Activated CD8-positive, alpha-beta memory T cell treated with anti-CD3 and anti-CD28 coated beads, Interleukin-2, amount 50 U/mL, for 24 hours (primary cell): ENCODE data around the gene MYCL.
"Not testable (repeated sequence)": the region's sequence is repeated elsewhere in the genome, so short reads cannot be mapped to it uniquely, and the experiment has no call there.

Experiments
- DNase-seq: peaks from one replicate; pipeline ENCODE4 v3.0.0-alpha.2; 2020; ENCODE audit errors: extremely low read depth

The MYCL gene

DNA sequence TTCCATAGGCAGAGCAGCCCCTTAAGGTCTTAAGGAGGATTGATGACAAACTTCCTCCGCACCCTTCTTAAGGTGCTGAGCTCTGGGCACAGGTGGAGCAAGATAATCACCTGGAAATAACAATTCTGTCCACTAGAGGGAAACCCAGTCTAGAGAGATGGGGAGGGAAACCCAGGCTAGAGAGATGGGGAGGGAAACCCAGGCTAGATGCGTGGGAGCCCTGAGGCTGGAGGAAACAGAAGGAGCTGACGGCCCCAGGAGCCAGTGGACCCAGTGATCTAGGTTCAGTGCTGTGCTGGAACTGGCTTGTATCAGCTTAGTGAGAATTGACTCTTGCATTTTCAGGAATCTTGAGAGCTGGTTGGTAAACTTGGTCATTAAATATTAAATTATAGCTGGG lies 17.8 kb upstream of the MYCL start:
- no peak for DNase-seq

GRCh38 chr1:39917825-39918224 lies 16.1 kb upstream of the MYCL start:
- DNase-seq = no peak

DNA sequence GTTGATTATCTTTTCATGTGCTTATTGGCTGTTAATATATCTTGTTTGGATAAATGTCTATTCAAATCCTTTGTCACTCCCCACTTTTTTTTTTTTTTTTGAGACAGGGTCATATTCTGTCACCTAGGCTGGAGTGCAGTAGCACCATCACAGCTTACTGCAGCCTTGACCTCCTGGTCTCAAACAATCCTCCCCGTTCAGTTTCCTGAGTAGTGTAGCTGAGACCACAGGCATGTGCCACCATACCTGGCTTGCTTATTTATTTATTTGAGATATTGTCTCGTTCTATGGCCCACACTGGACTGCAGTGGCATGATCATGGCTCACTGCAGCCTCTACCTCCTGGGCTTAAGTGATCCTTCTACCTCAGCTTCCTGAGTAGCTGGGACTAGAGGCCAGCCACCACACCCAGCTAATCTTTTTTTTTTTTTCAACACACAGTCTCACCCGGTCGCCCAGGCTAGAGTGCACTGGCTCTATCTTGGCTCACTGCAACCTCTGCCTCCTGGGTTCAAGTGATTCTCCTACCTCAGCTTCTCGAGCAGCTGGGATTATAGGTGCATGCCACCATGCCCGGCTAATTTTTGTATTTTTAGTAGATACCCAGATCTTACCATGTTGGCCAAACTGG lies 13.9 kb upstream of the MYCL start:
- DNase-seq = no peak

GRCh38 chr1:39913136-39913535 lies 11.4 kb upstream of the MYCL start:
- not testable (repeated sequence) for DNase-seq

- DNase-seq = no peak
Observed at GRCh38 chr1:39910263-39910662, 8.5 kb upstream of the MYCL start.

- DNase-seq = no peak
Observed at GRCh38 chr1:39908534-39908933, 6.8 kb upstream of the MYCL start.

DNA sequence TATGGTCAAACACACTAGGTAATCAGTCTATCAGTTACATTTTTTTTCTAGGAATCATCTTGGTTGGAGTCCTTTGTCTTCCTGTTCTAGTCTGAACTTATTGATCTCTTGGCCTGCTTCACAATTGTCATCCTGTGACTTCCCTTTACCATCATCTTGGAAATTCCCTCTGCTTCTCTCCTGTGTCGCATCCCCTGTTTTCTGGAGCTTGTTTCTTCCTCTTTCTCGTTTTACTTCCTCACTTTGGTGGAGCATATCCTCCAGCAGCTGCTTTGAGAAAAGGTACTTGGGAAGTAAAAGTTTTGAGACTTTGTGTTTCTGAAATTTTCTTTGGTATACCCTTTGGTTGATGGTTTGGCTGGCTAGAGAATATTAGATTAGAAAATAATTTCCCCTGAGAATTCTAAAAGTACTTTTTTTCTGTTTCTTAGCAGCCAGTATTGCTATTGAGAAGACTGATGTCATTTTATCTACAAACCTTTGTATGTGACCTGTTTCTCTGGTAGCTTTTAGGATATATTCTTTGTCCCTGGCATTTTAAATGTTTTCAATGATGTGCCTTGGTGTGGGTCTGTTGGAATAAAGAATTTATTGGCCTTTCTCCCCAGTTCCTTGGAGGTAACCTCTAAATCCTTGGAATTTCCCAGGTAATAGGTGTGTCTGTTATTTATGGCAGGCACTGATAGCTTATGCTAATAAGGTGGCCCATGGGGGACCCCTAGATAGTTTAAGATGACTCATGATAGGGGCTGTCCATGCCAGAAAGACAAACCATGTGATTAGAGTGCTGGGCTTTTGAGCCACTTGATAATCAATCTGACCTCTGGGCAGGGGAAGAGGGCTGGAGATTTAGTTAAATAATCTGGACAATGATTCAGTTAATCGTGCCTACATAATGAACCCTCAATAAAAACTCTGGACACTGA lies 6.1 kb upstream of the MYCL start:
- no peak for DNase-seq

DNA sequence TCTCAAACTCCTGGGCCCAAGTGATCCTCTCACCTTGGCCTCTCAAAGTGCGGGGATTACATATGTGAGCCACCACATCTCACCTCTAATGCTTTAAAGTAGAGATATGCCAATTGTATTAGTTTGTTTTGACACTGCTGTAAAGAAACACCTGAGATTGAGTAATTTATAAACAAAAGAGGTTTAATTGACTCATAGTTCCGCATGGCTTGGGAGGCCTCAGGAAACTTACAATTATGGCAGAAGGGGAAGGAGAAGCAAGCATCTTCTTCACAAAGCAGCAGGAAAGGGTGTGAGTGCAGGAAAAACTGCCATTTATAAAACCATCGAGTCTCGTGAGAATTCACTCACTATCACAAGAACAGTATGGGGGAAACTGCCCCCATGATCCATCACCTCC lies 3.5 kb upstream of the MYCL start:
- no peak for DNase-seq

GRCh38 chr1:39902460-39902807 lies 717 bp upstream of the MYCL start:
- no peak for DNase-seq

DNA sequence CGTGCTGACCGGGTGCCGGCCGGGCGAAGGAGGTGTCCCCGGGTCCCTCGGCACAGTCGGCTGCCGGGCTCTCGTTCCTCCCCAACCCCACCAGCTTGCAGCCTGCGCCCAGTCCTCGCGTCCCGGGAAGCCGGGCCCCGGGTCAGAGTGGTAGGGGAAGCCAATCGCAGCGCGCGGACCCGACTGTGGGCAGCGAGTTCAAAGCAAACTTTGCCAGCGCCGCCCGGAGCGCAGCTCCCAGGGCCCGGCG lies 328 bp downstream of the MYCL start:
- no peak for DNase-seq

- DNase-seq = no peak
Observed at GRCh38 chr1:39900662-39901463, 854 bp downstream of the MYCL start.

DNA sequence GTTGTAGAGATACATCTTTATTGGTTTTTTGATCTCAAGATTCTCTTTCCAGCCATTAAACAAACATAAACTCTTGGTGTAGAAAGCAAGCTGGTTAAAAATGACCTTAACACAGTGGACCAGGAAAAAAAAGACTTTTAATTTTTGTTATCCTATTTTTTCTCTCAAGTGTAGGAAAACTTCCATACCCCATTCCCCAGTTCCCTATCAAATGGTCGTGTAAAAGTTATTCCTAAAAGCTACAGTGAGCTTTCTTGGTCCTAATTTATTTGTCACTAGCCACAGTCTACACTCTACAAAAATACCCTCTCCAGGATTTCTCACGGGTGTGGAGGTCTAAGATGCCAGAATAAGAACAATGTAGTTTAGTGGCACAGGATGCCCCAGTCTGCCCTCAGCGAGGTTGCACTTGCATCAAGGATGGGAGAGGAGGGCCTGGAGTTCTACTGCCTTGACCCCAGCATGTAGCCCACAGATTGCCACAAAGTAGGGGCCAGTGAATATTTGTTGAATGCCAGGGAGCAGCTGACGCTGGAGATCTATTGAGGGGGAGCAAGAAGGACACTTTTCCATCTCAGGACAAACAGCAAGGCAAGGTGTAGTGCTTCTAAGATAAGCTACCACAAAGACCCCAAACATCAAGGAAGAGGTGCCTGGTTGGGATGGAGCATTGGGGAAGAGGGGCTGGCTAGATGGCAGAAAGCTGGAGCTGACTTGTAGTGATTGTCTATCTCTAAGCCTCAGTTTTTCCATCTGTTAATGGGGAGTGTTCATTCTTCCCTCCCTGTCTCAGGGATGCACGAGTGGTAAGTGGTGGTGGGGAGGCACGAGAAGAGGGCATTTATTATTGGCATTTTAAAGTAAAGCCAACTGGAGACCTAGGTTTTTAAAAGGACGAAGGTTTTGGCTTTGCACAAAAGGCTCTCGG lies 1.8 kb downstream of the MYCL start:
- no peak for DNase-seq

DNA sequence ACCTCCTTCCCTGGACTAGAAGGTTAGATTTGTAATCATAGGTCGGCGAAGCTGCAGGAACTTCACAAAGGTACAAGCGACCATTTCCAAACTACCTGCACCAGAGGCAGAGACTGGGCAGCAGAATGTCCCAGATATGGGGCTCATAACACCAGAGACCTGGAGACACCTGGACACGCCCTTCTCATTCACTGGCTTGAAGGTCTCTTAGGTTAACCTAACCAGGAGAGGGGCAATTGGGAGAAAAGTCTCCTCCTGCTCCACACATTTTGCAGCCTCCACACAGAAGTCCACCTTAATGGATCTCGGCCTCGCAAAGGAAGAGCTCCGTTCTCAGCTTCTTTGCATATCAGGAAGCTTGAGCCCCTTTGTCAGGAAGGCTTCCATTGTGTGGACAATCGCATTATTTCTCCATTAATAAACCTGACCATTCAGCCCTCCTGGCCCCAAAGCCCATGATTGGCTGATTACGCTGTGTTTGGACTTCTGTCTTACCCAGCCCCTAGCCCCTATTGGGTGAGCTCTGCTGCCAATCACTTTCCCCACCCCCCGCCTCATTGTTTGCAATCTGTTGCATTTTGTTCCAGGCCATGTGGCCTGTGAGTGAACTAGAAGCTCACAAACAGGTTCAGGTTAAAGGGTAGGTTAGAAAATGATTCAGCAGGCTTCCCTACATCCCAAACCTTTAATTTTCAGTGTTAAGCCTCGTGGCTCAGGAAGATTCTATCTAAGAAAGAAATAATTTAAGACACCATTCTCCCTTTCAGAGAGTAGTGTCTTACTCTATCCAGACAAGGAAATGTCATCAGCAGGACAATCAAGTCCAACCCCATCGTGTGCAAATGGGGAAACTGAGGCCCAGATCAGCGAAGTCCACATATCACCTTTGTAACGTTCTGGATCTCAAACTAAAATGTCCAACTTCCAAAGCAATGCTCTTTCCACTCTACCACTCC lies 2.8 kb downstream of the MYCL start:
- no peak for DNase-seq

DNA sequence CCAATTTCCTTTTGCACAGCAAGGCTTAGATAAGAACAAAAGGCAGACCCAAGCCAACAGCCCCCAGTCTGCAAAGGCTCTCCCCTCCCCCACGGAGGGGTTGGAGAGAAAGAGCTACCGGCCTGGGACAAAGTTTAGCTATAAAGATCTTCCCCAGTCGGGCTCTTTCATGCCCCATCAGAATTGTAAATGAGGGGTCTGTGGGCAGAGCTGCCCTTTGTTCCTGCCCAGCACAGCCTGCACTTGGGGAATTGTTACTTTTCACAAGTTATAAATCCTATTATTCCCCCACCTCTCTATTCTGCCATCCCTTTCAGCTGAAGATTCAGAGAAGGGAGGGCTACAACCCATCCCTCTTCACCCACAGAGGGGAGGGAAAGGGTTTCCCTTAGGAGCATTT lies 3.5 kb downstream of the MYCL start:
- DNase-seq = no peak

GRCh38 chr1:39896909-39897685 lies 4.6 kb downstream of the MYCL start:
- no peak for DNase-seq

DNA sequence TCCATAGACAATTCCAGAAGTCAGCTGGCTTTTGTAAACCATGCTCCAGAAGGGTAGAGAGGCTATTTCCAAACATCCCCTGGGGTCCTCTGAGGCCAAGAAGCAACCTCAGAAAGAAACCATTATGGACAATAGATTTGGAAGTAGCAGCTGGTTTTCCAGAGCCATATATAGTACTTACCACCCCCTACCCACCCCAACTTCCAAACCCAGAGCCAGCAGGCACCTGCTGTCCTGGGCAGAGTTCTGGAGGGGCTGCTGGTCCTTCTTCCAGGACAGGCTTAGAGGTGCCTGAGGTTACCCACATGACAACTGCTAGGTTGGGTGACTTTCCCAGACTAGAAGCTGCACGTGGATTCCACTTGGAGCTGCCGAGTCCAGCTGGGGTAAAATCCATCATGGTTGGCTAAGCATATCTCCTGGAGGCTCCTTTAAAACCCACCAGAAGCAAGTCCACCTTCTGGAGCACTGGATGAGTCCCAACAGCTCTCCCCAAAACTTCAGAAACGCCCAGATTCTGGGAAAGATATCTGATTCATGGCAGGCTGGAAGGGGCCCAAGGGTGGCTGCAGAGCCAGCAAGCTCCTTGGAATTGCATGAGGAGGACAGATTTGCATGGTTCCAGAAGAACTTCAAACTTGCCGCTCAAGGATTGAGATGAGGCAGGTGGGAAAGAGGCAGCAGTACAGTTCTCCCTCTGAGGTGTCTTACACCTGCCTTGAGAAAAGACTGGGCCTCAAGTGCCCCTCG lies 5.8 kb downstream of the MYCL start:
- DNase-seq = no peak

DNA sequence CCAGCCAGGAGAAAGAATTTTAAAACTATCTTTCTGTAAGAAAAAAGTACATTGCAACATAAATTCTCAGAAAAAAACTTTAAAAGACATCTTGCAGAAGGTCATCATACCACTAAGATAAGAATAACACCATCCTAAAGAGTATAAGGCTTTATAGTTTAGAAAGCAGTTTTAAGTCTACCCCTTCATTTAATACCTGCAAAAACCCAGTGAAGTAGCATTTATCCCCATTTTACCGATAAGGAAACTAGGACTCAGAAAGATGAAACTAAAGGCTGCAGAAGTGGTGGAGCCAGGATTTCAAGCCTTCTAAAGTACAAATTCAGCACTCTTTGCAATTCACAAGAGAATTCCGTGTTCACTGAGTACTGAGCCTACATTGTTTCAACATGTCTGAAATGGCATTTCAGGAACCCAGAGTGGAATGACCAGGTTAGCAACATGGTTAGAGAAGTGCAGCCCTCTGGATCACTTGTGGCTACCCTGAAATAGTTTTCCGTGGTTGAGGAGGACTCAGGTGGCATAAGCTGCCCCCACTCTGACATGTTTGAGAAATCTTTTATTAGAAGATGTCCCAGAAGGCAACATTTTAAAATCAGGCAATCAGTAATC lies 6.7 kb downstream of the MYCL start:
- DNase-seq = no peak
